GM18951 (cell line): Measurements from ENCODE around the gene MVD.
"Not testable (repeated sequence)": the region's sequence is repeated elsewhere in the genome, so short reads cannot be mapped to it uniquely, and the experiment has no call there.

ENCODE experiments used
- POLR2A ChIP-seq: IDR thresholded peaks from 4 replicates; pipeline ENCODE4 v1.6.1; 2011; ENCODE audit warnings: mild to moderate bottlenecking; ENCODE audit not compliant: insufficient read length, insufficient read depth; ENCODE audit errors: extremely low read depth
- in situ Hi-C: fragments of 300-500 bp; cut with MboI; formaldehyde crosslinking; loops from one replicate; pipeline ENCODE4 v1.12.0; 2022; ENCODE audit warnings: low sequenced_read_pairs, mixed read lengths, inconsistent platforms; ENCODE audit not compliant: unreplicated experiment

MVD gene

GRCh38 chr16:88610909-88611812 lies 51.7 kb downstream of the MVD start:
- TF ChIP-seq POLR2A, result no peak
- in situ Hi-C loops, result no loop called here

GRCh38 chr16:88610080-88610479 lies 52.8 kb downstream of the MVD start:
- TF ChIP-seq POLR2A, result no peak
- in situ Hi-C loops, result no loop called here

DNA sequence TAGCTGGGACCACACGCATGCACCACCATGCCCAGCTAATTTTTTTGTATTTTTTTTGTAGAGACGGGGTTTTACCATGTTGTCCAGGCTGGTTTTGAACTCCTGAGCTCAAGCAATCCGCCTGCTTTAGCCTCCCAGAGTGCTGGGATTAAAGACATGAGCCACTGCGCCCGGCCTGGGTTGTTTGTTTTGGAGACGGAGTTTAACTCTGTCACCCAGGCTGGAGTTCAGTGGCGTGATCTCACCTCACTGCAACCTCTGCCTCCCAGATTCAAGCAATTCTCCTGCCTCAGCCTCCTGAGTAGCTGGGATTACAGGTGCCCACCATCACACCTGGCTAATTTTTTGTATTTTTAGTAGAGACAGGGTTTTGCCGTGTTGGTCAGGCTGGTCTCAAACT lies 53.5 kb downstream of the MVD start:
- in situ Hi-C loops, result not testable (repeated sequence)

GRCh38 chr16:88608076-88608475 lies 54.8 kb downstream of the MVD start:
- no peak for TF ChIP-seq POLR2A
- in situ Hi-C loops, result no loop called here

DNA sequence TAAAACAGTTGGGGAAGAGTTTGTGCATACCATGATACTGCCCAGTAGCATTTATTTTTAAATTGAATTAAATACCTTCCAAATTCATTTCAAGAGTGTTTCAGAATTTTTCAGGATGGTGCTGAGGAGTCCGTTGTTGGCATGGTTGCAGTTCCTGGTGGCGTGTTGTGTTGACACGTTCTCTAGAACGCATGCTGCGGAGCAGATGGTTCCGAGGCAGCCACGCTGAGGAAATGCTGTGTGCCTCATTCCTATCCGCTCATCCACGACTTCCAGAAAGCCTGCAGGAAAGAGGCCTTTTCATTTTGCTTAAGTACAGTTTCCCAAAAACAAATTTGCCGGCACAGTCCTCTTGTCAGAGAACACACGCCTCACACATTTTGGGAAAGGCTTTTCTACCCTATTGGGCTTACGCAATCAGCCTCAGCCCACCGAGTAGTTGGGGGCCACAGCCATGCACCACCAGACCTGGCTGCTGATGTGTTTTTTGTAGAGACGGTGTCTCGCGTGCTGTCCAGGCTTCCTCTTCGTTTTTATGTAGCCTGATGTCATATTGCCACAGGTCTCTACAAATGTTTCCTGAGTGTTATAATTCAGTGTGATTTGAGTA lies 56.6 kb downstream of the MVD start:
- TF ChIP-seq POLR2A, result no peak
- in situ Hi-C loops, result no loop called here

GRCh38 chr16:88605186-88606147 lies 57.4 kb downstream of the MVD start:
- in situ Hi-C loops, result no loop called here
- TF ChIP-seq POLR2A, result no peak

GRCh38 chr16:88602091-88602490 lies 60.8 kb downstream of the MVD start:
- in situ Hi-C loops, result no loop called here
- TF ChIP-seq POLR2A, result no peak
